Right lobe of liver (tissue), 6 donors: ENCODE measurements around the gene FLYWCH2. TPM values are rescaled to one million over a fixed set of nuclear protein-coding genes. Genes with fewer than 3 reads are reported as not detected.

ENCODE experiments used
- ATAC-seq, 4 donors: fragments of 200-7000 bp; cut with Tn5 transposase; one replicate each; pipeline ENCODE4 v1.9.1; 2020; ENCODE audit warnings: mild to moderate bottlenecking in 4 of 4, moderate library complexity in 4 of 4
- DNase-seq, 3 donors: peaks; one replicate each; pipeline ENCODE4 v3.0.0-alpha.2; 2020
- H3K27ac ChIP-seq, 3 donors: fragments of 200-600 bp; one replicate each; pipeline ENCODE4 v1.8.0; 2022
- H3K27me3 ChIP-seq, 2 donors: fragments of 200-600 bp; one replicate each; pipeline ENCODE4 v1.8.0; 2022
- H3K36me3 ChIP-seq, 4 donors: fragments of 200-600 bp; sonication (generic) in 1 of 4; one replicate each; pipeline versions ENCODE4 v1.5.1 to v1.8.0; 2017 to 2022; ENCODE audit warnings: control low read depth in 1 of 4
- H3K4me1 ChIP-seq, 4 donors: fragments of 200-600 bp; sonication (generic) in 1 of 4; one replicate each; pipeline versions ENCODE4 v1.5.1 to v1.8.0; 2017 to 2022; ENCODE audit warnings: control low read depth in 1 of 4
- H3K4me3 ChIP-seq, 3 donors: fragments of 200-600 bp; one replicate each; pipeline ENCODE4 v1.8.0; 2022
- H3K9me3 ChIP-seq, 4 donors: fragments of 200-600 bp; sonication (generic) in 1 of 4; one replicate each; pipeline versions ENCODE4 v1.5.1 to v1.8.0; 2017 to 2022; ENCODE audit warnings: control low read depth in 1 of 4
- POLR2A ChIP-seq: fragments of 450-650 bp; IDR thresholded peaks from one replicate; pipeline ENCODE4 v1.6.1; 2017; ENCODE audit warnings: antibody characterized with exemption, mild to moderate bottlenecking
- WGBS: methylation state at CpG from one replicate; pipeline ENCODE4 v1.1.6; 2018; ENCODE audit warnings: low coverage, low lambda C conversion rate; ENCODE audit not compliant: insufficient coverage; ENCODE audit errors: missing lambda C conversion rate; 5-methylcytosine and 5-hydroxymethylcytosine counted together
- intact Hi-C, 2 donors: fragments of 100-400 bp; cut with DNase I; formaldehyde crosslinking; loops; one replicate each; pipeline versions ENCODE4 v1.11.2 to v1.14.1; 2022
- total RNA-seq, 6 experiments: library from RNA; depleted of rRNA in 2 of 6; stranded (reverse); fragments of >200 nt in 2 of 6; fragmentation: NEBNext Ultra II Directional in 3 of 6; extraction: Animal tissue kit (Norgen Biotek cat#: 25700) in 3 of 6; gene quantifications; one replicate each; pipeline versions ENCODE4 v1.1.0 to v1.2.4, GENCODE V29; 2016 to 2023
- TF ChIP-seq, protein P1 (sequence below), 4 donors: fragments of 200-600 bp in 3 of 4; fragments of 450-650 bp in 1 of 4; IDR thresholded peaks; one replicate each; pipeline versions ENCODE4 v1.5.1 to v1.8.0; 2016 to 2022; ENCODE audit warnings: antibody characterized with exemption in 4 of 4, mild to moderate bottlenecking in 2 of 4
- donor health status: DM: no; HTN: yes; CAD: no.
- donor health status: DM: no; HTN: no; CAD: no.
- donor health status: DM: no; HTN: no; CAD: no.
- donor health status: DM: no; HTN: yes; CAD: no.
- donor health status: DM: no; HTN: yes; CAD: no.

Gene FLYWCH2
- total RNA-seq, 6 experiments from 2014 or later: 3.6 to 18.9 (median 5.6) TPM

- H3K27me3 ChIP-seq: no peaks in the 10 kb centered on the region
Observed at GRCh38 chr16:2860826-2861567, 22.0 kb upstream of the FLYWCH2 start.

DNA sequence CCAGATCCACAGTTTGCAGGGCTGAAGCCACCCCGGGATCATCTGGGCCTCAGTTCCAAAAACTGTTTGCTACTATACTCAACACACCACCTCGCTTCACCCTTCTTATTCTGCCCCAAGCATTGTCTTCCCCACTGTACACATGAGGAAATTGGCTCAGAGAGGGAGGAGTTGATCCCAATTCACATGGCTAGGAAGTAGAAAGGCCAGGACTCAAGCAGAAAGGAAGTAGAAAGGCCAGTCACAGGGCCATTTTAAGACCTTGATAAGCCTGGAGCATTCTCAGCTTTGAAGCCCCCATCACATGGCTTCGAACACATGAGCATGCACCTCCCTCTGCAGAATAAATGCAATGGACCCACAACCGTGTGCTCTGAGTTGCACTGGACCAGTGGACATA is 17.4 kb upstream of the FLYWCH2 start:
- Histone ChIP-seq H3K4me3 (no peak overlapping the region), H3K27me3 (no peaks in the 10 kb centered on the region), H3K27ac (no peak overlapping the region), H3K36me3 (no peaks in the 10 kb centered on the region), H3K4me1 (peaks cover 0 to 5% (median 0%) of the 10 kb centered on the region in 4 donors), H3K9me3 (no peaks in the 10 kb centered on the region)
- ATAC-seq (no peak), DNase-seq (no peak)
- WGBS: 45% methylated on average over 2 of the region's 4 CpGs
- TF ChIP-seq, protein P1, sequence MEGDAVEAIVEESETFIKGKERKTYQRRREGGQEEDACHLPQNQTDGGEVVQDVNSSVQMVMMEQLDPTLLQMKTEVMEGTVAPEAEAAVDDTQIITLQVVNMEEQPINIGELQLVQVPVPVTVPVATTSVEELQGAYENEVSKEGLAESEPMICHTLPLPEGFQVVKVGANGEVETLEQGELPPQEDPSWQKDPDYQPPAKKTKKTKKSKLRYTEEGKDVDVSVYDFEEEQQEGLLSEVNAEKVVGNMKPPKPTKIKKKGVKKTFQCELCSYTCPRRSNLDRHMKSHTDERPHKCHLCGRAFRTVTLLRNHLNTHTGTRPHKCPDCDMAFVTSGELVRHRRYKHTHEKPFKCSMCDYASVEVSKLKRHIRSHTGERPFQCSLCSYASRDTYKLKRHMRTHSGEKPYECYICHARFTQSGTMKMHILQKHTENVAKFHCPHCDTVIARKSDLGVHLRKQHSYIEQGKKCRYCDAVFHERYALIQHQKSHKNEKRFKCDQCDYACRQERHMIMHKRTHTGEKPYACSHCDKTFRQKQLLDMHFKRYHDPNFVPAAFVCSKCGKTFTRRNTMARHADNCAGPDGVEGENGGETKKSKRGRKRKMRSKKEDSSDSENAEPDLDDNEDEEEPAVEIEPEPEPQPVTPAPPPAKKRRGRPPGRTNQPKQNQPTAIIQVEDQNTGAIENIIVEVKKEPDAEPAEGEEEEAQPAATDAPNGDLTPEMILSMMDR (IDR thresholded peaks at IDR 0.05): no peak
- TF ChIP-seq POLR2A: no peak
- intact Hi-C loops: no loop called here

More at GRCh38 chr16:2860826-2861567, 22.0 kb upstream of the FLYWCH2 start:
- Histone ChIP-seq H3K36me3 (no peaks in the 10 kb centered on the region), H3K4me3 (no peak overlapping the region), H3K4me1 (no peaks in the 10 kb centered on the region), H3K27ac (no peak overlapping the region), H3K9me3 (no peaks in the 10 kb centered on the region)
- TF ChIP-seq POLR2A: no peak
- TF ChIP-seq, protein P1 (IDR thresholded peaks at IDR 0.05): no peak
- no peak for ATAC-seq
- 75% methylated on average over 8 of the region's 8 CpGs for WGBS
- no peak for DNase-seq
- intact Hi-C loops: no loop called here

DNA sequence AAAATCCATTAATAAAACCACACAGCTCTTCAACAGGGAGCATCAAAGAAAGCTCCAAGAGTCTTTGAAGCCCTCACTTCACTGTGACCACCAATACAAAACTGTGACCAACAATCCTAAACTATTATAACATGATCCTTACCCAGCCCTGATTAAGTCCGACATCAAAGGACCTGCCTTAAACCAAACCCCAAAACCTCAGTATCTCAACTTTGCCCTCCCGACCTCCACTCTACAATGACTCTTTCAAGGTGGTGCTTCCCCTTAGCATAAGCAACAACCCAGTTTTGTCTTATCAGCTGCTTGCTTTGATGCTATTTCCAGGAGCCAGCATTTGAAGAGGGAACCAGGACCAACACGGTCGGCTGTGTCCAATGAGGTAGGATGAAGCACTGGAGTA is 16.6 kb upstream of the FLYWCH2 start:
- intact Hi-C loops: no loop called here
- no peak overlapping the region for H3K4me3 ChIP-seq
- peaks cover 0 to 5% (median 0%) of the 10 kb centered on the region in 4 donors for H3K4me1 ChIP-seq
- ATAC-seq: no peak
- TF ChIP-seq, protein P1 (IDR thresholded peaks at IDR 0.05): no peak
- TF ChIP-seq POLR2A: no peak
- WGBS: 74% methylated on average over 3 of the region's 4 CpGs
- no peaks in the 10 kb centered on the region for H3K27me3 ChIP-seq
- H3K36me3 ChIP-seq: no peaks in the 10 kb centered on the region
- H3K27ac ChIP-seq: no peak overlapping the region
- no peak for DNase-seq
- H3K9me3 ChIP-seq: no peaks in the 10 kb centered on the region

GRCh38 chr16:2867661-2867986 is 15.4 kb upstream of the FLYWCH2 start:
- intact Hi-C loops: no loop called here
- WGBS: 28% methylated on average over 8 of the region's 8 CpGs

More at GRCh38 chr16:2867661-2867986, 15.4 kb upstream of the FLYWCH2 start:
- Histone ChIP-seq H3K4me3 (peak overlapping the region; percentile 66 to 89 (median 67)), H3K4me1 (peaks cover 0 to 5% (median 0%) of the 10 kb centered on the region in 4 donors), H3K27ac (peak overlapping the region; percentile 37 to 91 (median 88)), H3K36me3 (no peaks in the 10 kb centered on the region), H3K9me3 (no peaks in the 10 kb centered on the region), H3K27me3 (no peaks in the 10 kb centered on the region)
- TF ChIP-seq POLR2A: no peak
- TF ChIP-seq, protein P1 (IDR thresholded peaks at IDR 0.05): no peak
- DNase-seq: no peak
- ATAC-seq: no peak
